ENCODE measurements around the gene SERTAD3. TPM values are rescaled to one million over a fixed set of nuclear protein-coding genes. Genes with fewer than 3 reads are reported as not detected.
"Not testable (repeated sequence)": the region's sequence is repeated elsewhere in the genome, so short reads cannot be mapped to it uniquely, and the experiment has no call there.

Gene SERTAD3, protein sequence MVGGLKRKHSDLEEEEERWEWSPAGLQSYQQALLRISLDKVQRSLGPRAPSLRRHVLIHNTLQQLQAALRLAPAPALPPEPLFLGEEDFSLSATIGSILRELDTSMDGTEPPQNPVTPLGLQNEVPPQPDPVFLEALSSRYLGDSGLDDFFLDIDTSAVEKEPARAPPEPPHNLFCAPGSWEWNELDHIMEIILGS
- 10 to 100 TPM; 19.2 to 25.4 TPM for total RNA-seq

DNA sequence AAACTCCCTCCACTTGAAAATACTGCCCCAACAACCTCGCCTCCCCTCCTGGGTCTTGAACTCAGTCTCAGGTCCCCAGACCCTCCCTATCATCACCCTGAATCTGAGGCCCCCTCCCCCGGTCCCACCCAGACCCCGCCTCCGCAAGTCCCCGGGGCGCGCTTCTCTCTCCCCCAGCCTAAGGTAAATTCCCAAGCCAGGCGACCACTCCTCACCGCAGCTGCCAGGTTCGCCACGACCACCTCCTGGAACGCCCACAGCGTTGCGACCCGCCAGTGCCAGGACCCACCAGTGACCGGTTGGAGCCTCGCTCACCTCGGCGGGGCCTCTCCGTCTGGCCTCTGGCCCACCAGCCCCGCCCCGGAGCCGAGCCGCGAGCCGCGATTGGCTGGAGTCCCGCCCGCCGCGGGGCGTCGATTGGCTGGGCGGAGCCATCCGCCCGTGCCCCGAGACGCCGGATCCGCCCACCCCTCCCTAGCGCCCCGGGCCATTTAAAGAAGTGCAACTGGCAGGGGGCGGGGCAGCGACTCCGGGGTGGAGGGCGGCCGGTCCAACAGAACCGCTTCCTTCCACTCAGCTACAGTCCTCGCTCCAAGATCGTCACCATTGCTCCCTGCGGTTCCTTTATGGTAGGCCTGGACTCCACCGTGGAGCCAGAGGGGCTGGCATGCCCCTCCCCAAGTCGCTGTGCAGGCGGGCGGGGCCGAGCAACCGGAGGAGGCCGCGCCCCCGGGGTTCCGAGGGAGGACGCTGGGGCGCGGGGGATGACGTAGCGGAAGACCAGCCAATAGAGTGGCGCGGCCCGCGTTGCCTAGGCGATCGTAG lies at the start of gene SERTAD3:
Gene SERTAD3, minus strand, starts transcription at position 336 of the 825 bp plus-strand sequence. CDS start 2,255 bp downstream, outside the sequence.
- Histone ChIP-seq H3K4me3 (peak within 1 kb of the TSS; percentile 94 to 96), H3K27me3 (no peaks in the 10 kb centered on the region), H3K36me3 (peaks cover 32% of the 10 kb centered on the region), H3K9me3 (no peaks in the 10 kb centered on the region), H3K27ac (peak within 1 kb of the TSS; percentile 98), H3K4me1 (peaks cover 0 to 37% of the 10 kb centered on the region in 2 donors)
- TF ChIP-seq, protein P1, sequence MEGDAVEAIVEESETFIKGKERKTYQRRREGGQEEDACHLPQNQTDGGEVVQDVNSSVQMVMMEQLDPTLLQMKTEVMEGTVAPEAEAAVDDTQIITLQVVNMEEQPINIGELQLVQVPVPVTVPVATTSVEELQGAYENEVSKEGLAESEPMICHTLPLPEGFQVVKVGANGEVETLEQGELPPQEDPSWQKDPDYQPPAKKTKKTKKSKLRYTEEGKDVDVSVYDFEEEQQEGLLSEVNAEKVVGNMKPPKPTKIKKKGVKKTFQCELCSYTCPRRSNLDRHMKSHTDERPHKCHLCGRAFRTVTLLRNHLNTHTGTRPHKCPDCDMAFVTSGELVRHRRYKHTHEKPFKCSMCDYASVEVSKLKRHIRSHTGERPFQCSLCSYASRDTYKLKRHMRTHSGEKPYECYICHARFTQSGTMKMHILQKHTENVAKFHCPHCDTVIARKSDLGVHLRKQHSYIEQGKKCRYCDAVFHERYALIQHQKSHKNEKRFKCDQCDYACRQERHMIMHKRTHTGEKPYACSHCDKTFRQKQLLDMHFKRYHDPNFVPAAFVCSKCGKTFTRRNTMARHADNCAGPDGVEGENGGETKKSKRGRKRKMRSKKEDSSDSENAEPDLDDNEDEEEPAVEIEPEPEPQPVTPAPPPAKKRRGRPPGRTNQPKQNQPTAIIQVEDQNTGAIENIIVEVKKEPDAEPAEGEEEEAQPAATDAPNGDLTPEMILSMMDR (IDR thresholded peaks at IDR 0.05): no peak
- peak; percentile 98 for DNase-seq (ENCODE audit: low spot score)

DNA sequence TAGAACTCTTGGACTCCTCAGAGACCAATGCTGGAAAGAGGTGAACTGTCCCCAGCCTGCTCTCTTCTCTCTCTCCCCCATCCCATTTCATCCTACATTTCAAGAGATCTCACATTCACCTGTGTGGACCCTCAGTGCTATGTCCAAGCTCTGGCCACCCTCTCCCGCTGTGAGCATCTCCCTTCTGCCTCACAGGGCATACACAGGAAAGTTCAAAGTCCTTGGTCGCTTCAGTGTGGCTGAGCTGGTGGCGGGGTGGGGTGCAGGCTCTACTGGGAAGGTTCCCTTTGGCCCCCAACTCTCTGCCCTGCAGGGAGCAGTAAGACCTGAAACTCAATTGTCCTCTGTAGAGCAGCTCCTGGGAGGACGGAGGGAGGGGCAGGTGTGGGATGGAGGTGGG lies 49.6 kb upstream of the SERTAD3 start:
- H3K4me3 ChIP-seq: no peak overlapping the region
- no peaks in the 10 kb centered on the region for H3K4me1 ChIP-seq
- H3K9me3 ChIP-seq: no peaks in the 10 kb centered on the region
- TF ChIP-seq, protein P1 (IDR thresholded peaks at IDR 0.05): no peak
- H3K27ac ChIP-seq: no peak overlapping the region
- no peak for DNase-seq (ENCODE audit: low spot score)
- no peaks in the 10 kb centered on the region for H3K27me3 ChIP-seq
- no peaks in the 10 kb centered on the region for H3K36me3 ChIP-seq

DNA sequence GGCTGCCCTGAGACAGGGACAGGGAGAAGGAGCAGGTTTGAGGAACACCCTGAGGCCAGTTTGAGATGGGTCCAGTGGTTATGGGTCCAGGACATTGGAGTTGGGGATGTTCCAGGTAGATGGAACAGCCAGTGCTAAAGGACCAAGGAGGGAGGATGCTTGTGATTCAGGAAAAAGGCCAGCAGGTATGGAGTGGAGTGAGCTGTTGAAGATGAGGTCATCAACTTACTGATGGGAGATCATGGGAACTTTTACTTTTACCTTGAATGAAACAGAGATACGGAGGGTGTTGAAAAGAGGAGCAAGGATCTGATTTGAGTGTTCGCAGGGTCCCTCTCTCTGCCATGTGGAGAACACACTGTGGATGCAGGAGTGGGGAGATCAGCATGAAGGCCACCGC lies 48.1 kb upstream of the SERTAD3 start:
- TF ChIP-seq, protein P1 (IDR thresholded peaks at IDR 0.05): no peak
- H3K9me3 ChIP-seq: no peaks in the 10 kb centered on the region
- peaks cover 0 to 5% of the 10 kb centered on the region in 2 donors for H3K4me1 ChIP-seq
- no peak overlapping the region for H3K27ac ChIP-seq
- H3K27me3 ChIP-seq: no peaks in the 10 kb centered on the region
- H3K4me3 ChIP-seq: no peak overlapping the region
- no peaks in the 10 kb centered on the region for H3K36me3 ChIP-seq
- DNase-seq (ENCODE audit: low spot score): no peak

DNA sequence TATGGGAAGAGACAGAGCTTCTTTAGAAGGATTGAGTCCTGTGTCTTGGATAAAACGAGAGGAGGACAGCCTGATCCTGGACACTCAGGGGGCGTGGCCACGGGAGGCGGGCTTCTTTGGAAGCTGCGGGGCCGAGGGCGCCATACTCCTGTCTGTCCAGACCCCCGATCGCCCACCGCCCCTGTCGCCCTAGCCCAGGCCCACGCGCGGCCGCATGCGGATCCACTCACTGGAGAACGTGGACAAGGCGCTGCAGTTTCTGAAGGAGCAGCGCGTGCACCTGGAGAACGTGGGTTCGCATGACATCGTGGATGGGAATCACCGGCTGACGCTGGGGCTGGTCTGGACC lies 45.7 kb upstream of the SERTAD3 start:
- Histone ChIP-seq H3K27me3 (no peaks in the 10 kb centered on the region), H3K36me3 (no peaks in the 10 kb centered on the region), H3K4me1 (peaks cover 0 to 5% of the 10 kb centered on the region in 2 donors), H3K9me3 (no peaks in the 10 kb centered on the region), H3K4me3 (no peak overlapping the region), H3K27ac (no peak overlapping the region)
- DNase-seq (ENCODE audit: low spot score): no peak
- TF ChIP-seq, protein P1 (IDR thresholded peaks at IDR 0.05): no peak

DNA sequence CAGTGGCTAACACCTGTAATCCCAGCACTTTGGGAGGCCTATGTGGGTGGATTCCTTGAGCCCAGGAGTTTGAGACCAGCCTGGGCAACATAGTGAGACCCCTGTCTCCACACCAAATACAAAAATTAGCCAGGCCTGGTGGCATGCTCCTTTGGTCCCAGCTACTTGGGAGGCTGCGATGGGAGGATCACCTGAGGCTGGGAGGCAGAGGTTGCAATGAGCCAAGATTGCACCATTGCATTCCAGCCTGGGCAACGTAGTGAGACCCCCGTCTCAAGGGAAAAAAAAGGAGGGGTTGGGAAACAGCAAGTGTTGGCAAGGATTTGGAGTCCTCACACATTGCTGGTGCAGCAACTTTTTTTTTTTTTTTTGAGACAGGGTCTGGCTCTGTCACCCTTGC lies 41.9 kb upstream of the SERTAD3 start:
- TF ChIP-seq, protein P1 (IDR thresholded peaks at IDR 0.05): no peak
- Histone ChIP-seq H3K36me3 (no peaks in the 10 kb centered on the region), H3K4me3 (no peak overlapping the region), H3K4me1 (peaks cover 0 to 5% of the 10 kb centered on the region in 2 donors), H3K27ac (no peak overlapping the region), H3K9me3 (no peaks in the 10 kb centered on the region), H3K27me3 (no peaks in the 10 kb centered on the region)
- no peak for DNase-seq (ENCODE audit: low spot score)

DNA sequence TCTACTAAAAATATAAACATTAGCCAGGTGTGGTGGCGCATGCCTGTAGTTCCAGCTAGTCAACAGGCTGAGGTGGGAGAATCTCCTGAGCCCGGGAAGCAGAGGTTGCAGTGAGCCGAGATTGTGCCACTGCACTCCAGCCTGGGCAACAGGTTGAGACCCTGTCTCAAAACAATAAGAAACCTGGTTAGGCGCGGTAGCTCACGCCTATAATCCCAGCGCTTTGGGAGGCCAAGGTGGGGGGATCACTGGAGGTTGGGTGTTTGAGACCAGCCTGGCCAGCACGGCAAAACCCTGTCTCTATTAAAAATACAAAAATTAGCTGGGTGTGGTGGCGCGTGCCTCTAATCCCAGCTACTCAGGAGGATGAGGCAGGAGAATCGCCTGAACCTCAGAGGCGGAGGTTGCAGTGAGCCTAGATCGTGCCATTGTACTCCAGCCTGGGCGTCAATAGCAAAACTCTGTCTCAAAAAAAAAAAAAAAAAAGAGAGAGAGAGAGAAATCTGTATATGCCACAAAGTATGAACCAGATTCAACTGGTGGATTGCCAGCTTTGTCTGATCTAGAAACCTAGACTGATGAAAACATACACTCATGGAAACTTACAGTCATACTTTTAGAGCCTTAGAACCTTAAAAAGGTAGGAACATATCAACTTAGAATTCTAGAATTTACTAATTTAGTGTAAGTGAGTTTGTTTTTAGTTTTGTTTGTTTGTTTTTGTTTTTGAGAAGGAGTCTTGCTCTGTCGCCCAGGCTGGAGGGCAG lies 31.9 kb upstream of the SERTAD3 start:
- DNase-seq (ENCODE audit: low spot score): not testable (repeated sequence)

More for the DNA sequence above, 31.9 kb upstream of the SERTAD3 start:
- not testable (repeated sequence) for H3K36me3 ChIP-seq, H3K27me3 ChIP-seq, H3K27ac ChIP-seq, H3K4me1 ChIP-seq, H3K4me3 ChIP-seq, H3K9me3 ChIP-seq
